Subcutaneous abdominal adipose tissue (tissue), 5 donors: Measurements from ENCODE around the gene ERAP2.
A peak's percentile ranks its signal among the peaks of the same experiment; 100 is the strongest.

ENCODE experiments used
- H3K27ac ChIP-seq: one replicate; pipeline ENCODE4 v1.7.0; 2013; ENCODE audit warnings: low read depth, mild to moderate bottlenecking, inconsistent platforms, low read length, moderate library complexity
- H3K27me3 ChIP-seq, 5 donors: one replicate each; pipeline ENCODE4 v1.7.0; 2013; ENCODE audit warnings: low read length in 5 of 5, inconsistent platforms in 1 of 5; ENCODE audit not compliant: control insufficient read depth in 5 of 5, insufficient read depth in 4 of 5
- H3K36me3 ChIP-seq, 5 donors: one replicate each; pipeline ENCODE4 v1.7.0; 2013; ENCODE audit warnings: low read length in 5 of 5; ENCODE audit not compliant: control insufficient read depth in 5 of 5, insufficient read depth in 5 of 5
- H3K4me1 ChIP-seq, 5 donors: one replicate each; pipeline ENCODE4 v1.7.0; 2013; ENCODE audit warnings: low read length in 5 of 5, mild to moderate bottlenecking in 3 of 5, moderate library complexity in 1 of 5; ENCODE audit not compliant: control insufficient read depth in 5 of 5, insufficient read depth in 5 of 5
- H3K4me3 ChIP-seq, 5 donors: one replicate each; pipeline ENCODE4 v1.7.0; 2013; ENCODE audit warnings: low read length in 5 of 5, low read depth in 1 of 5
- H3K9ac ChIP-seq, 5 donors: one replicate each; pipeline ENCODE4 v1.7.0; 2013; ENCODE audit warnings: low read length in 5 of 5, mild to moderate bottlenecking in 4 of 5, moderate library complexity in 3 of 5
- H3K9me3 ChIP-seq, 5 donors: one replicate each; pipeline ENCODE4 v1.7.0; 2013; ENCODE audit warnings: low read length in 5 of 5; ENCODE audit not compliant: control insufficient read depth in 5 of 5
- donor health status: healthy.
- donor health status: healthy.
- donor health status: healthy.
- donor health status: healthy.
- donor health status: healthy.

ERAP2 gene

GRCh38 chr5:96844481-96844990 lies 31.8 kb upstream of the ERAP2 start:
- no peaks in the 10 kb centered on the region for H3K27me3 ChIP-seq
- no peaks in the 10 kb centered on the region for H3K9me3 ChIP-seq
- no peaks in the 10 kb centered on the region for H3K36me3 ChIP-seq
- no peak overlapping the region for H3K4me3 ChIP-seq
- no peak overlapping the region for H3K27ac ChIP-seq
- no peak overlapping the region for H3K9ac ChIP-seq
- H3K4me1 ChIP-seq, result peaks cover 0 to 5% (median 0%) of the 10 kb centered on the region in 5 donors

GRCh38 chr5:96851312-96852062 lies 24.8 kb upstream of the ERAP2 start:
- H3K4me3 ChIP-seq, result no peak overlapping the region

GRCh38 chr5:96852759-96853158 lies 23.5 kb upstream of the ERAP2 start:
- Histone ChIP-seq H3K9ac (peak overlapping the region in 1 of 5 donors; percentile 41), H3K27ac (peak overlapping the region; percentile 94), H3K9me3 (no peaks in the 10 kb centered on the region), H3K36me3 (no peaks in the 10 kb centered on the region), H3K27me3 (no peaks in the 10 kb centered on the region), H3K4me1 (peaks cover 0 to 50% (median 34%) of the 10 kb centered on the region in 5 donors), H3K4me3 (no peak overlapping the region)

More at GRCh38 chr5:96851312-96852062, 24.8 kb upstream of the ERAP2 start:
- H3K27me3 ChIP-seq, result no peaks in the 10 kb centered on the region
- no peaks in the 10 kb centered on the region for H3K36me3 ChIP-seq
- H3K9ac ChIP-seq, result peak overlapping the region in 3 of 5 donors; percentile 2 to 49 (median 25)
- H3K9me3 ChIP-seq, result no peaks in the 10 kb centered on the region
- H3K27ac ChIP-seq, result peak overlapping the region; percentile 19
- peaks cover 0 to 37% (median 22%) of the 10 kb centered on the region in 5 donors for H3K4me1 ChIP-seq

GRCh38 chr5:96854067-96854466 lies 22.2 kb upstream of the ERAP2 start:
- no peaks in the 10 kb centered on the region for H3K27me3 ChIP-seq
- no peak overlapping the region for H3K4me3 ChIP-seq
- peaks cover 0 to 58% (median 40%) of the 10 kb centered on the region in 5 donors for H3K4me1 ChIP-seq
- H3K36me3 ChIP-seq, result no peaks in the 10 kb centered on the region
- peak overlapping the region; percentile 94 for H3K27ac ChIP-seq
- no peak overlapping the region for H3K9ac ChIP-seq
- H3K9me3 ChIP-seq, result no peaks in the 10 kb centered on the region

GRCh38 chr5:96855031-96855872 lies 21.0 kb upstream of the ERAP2 start:
- H3K27ac ChIP-seq, result peak overlapping the region; percentile 94

GRCh38 chr5:96856371-96856770 lies 19.9 kb upstream of the ERAP2 start:
- Histone ChIP-seq H3K36me3 (no peaks in the 10 kb centered on the region), H3K27me3 (no peaks in the 10 kb centered on the region), H3K9ac (peak overlapping the region in 3 of 5 donors; percentile 17 to 45 (median 33)), H3K4me1 (peaks cover 0 to 58% (median 40%) of the 10 kb centered on the region in 5 donors), H3K9me3 (no peaks in the 10 kb centered on the region), H3K27ac (peak overlapping the region; percentile 93), H3K4me3 (no peak overlapping the region)

More at GRCh38 chr5:96855031-96855872, 21.0 kb upstream of the ERAP2 start:
- H3K4me1 ChIP-seq, result peaks cover 0 to 61% (median 40%) of the 10 kb centered on the region in 5 donors
- no peaks in the 10 kb centered on the region for H3K9me3 ChIP-seq
- H3K4me3 ChIP-seq, result peak overlapping the region in 1 of 5 donors; percentile 22
- H3K36me3 ChIP-seq, result no peaks in the 10 kb centered on the region
- H3K27me3 ChIP-seq, result no peaks in the 10 kb centered on the region
- H3K9ac ChIP-seq, result peak overlapping the region in 2 of 5 donors; percentile 43 to 61

- Histone ChIP-seq H3K4me3 (no peak overlapping the region), H3K9me3 (no peaks in the 10 kb centered on the region), H3K27ac (peak overlapping the region; percentile 93), H3K4me1 (peaks cover 0 to 52% (median 37%) of the 10 kb centered on the region in 5 donors), H3K36me3 (no peaks in the 10 kb centered on the region), H3K27me3 (no peaks in the 10 kb centered on the region), H3K9ac (peak overlapping the region in 2 of 5 donors; percentile 17 to 57)
Measured at GRCh38 chr5:96857454-96857853, 18.8 kb upstream of the ERAP2 start.

GRCh38 chr5:96857924-96858323 lies 18.4 kb upstream of the ERAP2 start:
- Histone ChIP-seq H3K9ac (peak overlapping the region in 2 of 5 donors; percentile 17 to 57), H3K27ac (peak overlapping the region; percentile 93), H3K27me3 (no peaks in the 10 kb centered on the region), H3K9me3 (no peaks in the 10 kb centered on the region), H3K4me1 (peaks cover 0 to 49% (median 37%) of the 10 kb centered on the region in 5 donors), H3K4me3 (no peak overlapping the region), H3K36me3 (no peaks in the 10 kb centered on the region)

GRCh38 chr5:96859375-96859774 lies 16.9 kb upstream of the ERAP2 start:
- no peaks in the 10 kb centered on the region for H3K36me3 ChIP-seq

More at GRCh38 chr5:96859375-96859774, 16.9 kb upstream of the ERAP2 start:
- Histone ChIP-seq H3K9ac (no peak overlapping the region), H3K27me3 (no peaks in the 10 kb centered on the region), H3K4me1 (peaks cover 0 to 40% (median 24%) of the 10 kb centered on the region in 5 donors), H3K27ac (no peak overlapping the region), H3K9me3 (no peaks in the 10 kb centered on the region), H3K4me3 (no peak overlapping the region)
